ENCODE results near the gene GRIK2.

GRCh38 chr6:101853231-101854085 lies 459.9 kb downstream of the GRIK2 start:
- no peak for TF ChIP-seq POLR2A (IDR thresholded peaks at IDR 0.05)
- no peak for TF ChIP-seq CTCF (IDR thresholded peaks at IDR 0.05)
